ENCODE results near the gene CRY2. TPM values are rescaled to one million over a fixed set of nuclear protein-coding genes. Genes with fewer than 3 reads are reported as not detected.

The CRY2 gene
- total RNA-seq, 1 donor from 2014 or later = 56.8 TPM

GRCh38 chr11:45924927-45925326, 77.7 kb downstream of the CRY2 start:
- Mint-ChIP-seq H3K36me3 (ENCODE audit: low read depth) (peaks cover 45% of the 10 kb centered on the region), H3K27ac (peak overlapping the region; percentile 93), H3K4me3 (peak overlapping the region; percentile 84), H3K4me1 (peaks cover 81% of the 10 kb centered on the region), H3K9me3 (no peaks in the 10 kb centered on the region), H3K27me3 (no peaks in the 10 kb centered on the region)
- DNase-seq (peak; percentile 14), ATAC-seq (ENCODE audit: low read depth) (no peak)
- no peak for TF ChIP-seq CTCF (IDR thresholded peaks at IDR 0.05)
- ChIA-PET CTCF (interaction anchor here (2.3 to 2.8 kb wide), 2 partner anchors 10 to 40 kb away, joined by 12 to 17 read pairs; no protein-coding TSS in a partner anchor), POLR2A (interaction anchor here (6.1 kb wide), 1 partner anchor 13 kb away, joined by 79 read pairs; no protein-coding TSS in a partner anchor)
- intact Hi-C loops (cut with micrococcal nuclease) = no loop called here

- H3K4me3 Mint-ChIP-seq = no peak overlapping the region
- peaks cover 81% of the 10 kb centered on the region for H3K4me1 Mint-ChIP-seq
- ChIA-PET CTCF (interaction anchor here (2.8 kb wide), 1 partner anchor 10 kb away, joined by 12 read pairs; no protein-coding TSS in a partner anchor), POLR2A (interaction anchor here (0.9 to 6.1 kb wide), 3 partner anchors 8 to 20 kb away, joined by 3 to 79 read pairs (median 6); partner anchors contain the start of gene PEX16)
- H3K27ac Mint-ChIP-seq = peak overlapping the region; percentile 93
- DNase-seq = no peak
- intact Hi-C loops (cut with micrococcal nuclease) = no loop called here
- H3K27me3 Mint-ChIP-seq = no peaks in the 10 kb centered on the region
- peaks cover 50% of the 10 kb centered on the region for H3K36me3 Mint-ChIP-seq (ENCODE audit: low read depth)
- no peak for ATAC-seq (ENCODE audit: low read depth)
- no peak for TF ChIP-seq CTCF (IDR thresholded peaks at IDR 0.05)
- no peaks in the 10 kb centered on the region for H3K9me3 Mint-ChIP-seq
Observed at GRCh38 chr11:45925550-45925949, 78.3 kb downstream of the CRY2 start.

- peaks cover 81% of the 10 kb centered on the region for H3K4me1 Mint-ChIP-seq
- peaks cover 50% of the 10 kb centered on the region for H3K36me3 Mint-ChIP-seq (ENCODE audit: low read depth)
- intact Hi-C loops (cut with micrococcal nuclease) = no loop called here
- DNase-seq (no peak), ATAC-seq (ENCODE audit: low read depth) (no peak)
- ChIA-PET POLR2A (interaction anchor here (0.6 to 6.1 kb wide), 4 partner anchors 8 to 21 kb away, joined by 3 to 79 read pairs (median 4); partner anchors contain the start of gene PEX16), CTCF (no interaction called here)
- no peaks in the 10 kb centered on the region for H3K9me3 Mint-ChIP-seq
- no peak overlapping the region for H3K4me3 Mint-ChIP-seq
- peak overlapping the region; percentile 82 for H3K27ac Mint-ChIP-seq
- no peak for TF ChIP-seq CTCF (IDR thresholded peaks at IDR 0.05)
- H3K27me3 Mint-ChIP-seq = no peaks in the 10 kb centered on the region
Observed at GRCh38 chr11:45926001-45926401, 78.7 kb downstream of the CRY2 start.

- Mint-ChIP-seq H3K4me1 (peaks cover 81% of the 10 kb centered on the region), H3K27ac (peak overlapping the region; percentile 82), H3K36me3 (ENCODE audit: low read depth) (peaks cover 52% of the 10 kb centered on the region), H3K9me3 (no peaks in the 10 kb centered on the region), H3K27me3 (no peaks in the 10 kb centered on the region), H3K4me3 (no peak overlapping the region)
- ATAC-seq (ENCODE audit: low read depth) (no peak), DNase-seq (no peak)
- ChIA-PET POLR2A (interaction anchor here (0.6 to 14.9 kb wide), 5 partner anchors 9 to 82 kb away, joined by 3 to 263 read pairs (median 7); partner anchors contain the start of gene PEX16), CTCF (interaction anchor here (1.0 kb wide), 1 partner anchor 9 kb away, joined by 3 read pairs; the partner anchor contains the start of gene PEX16)
- intact Hi-C loops (cut with micrococcal nuclease) = no loop called here
- no peak for TF ChIP-seq CTCF (IDR thresholded peaks at IDR 0.05)
Observed at GRCh38 chr11:45926536-45927331, 79.5 kb downstream of the CRY2 start.

GRCh38 chr11:45927332-45927683, 80.0 kb downstream of the CRY2 start:
- ChIA-PET POLR2A (interaction anchor here (0.6 to 14.9 kb wide), 4 partner anchors 9 to 83 kb away, joined by 3 to 263 read pairs (median 43); partner anchors contain the start of gene PEX16), CTCF (interaction anchor here (1.0 kb wide), 1 partner anchor 10 kb away, joined by 3 read pairs; the partner anchor contains the start of gene PEX16)
- intact Hi-C loops (cut with micrococcal nuclease) = no loop called here
- H3K9me3 Mint-ChIP-seq = no peaks in the 10 kb centered on the region
- peaks cover 58% of the 10 kb centered on the region for H3K36me3 Mint-ChIP-seq (ENCODE audit: low read depth)
- DNase-seq (peak; percentile 14), ATAC-seq (ENCODE audit: low read depth) (no peak)
- no peak for TF ChIP-seq CTCF (IDR thresholded peaks at IDR 0.05)
- H3K4me1 Mint-ChIP-seq = peaks cover 85% of the 10 kb centered on the region
- H3K27me3 Mint-ChIP-seq = no peaks in the 10 kb centered on the region
- peak overlapping the region; percentile 82 for H3K27ac Mint-ChIP-seq
- H3K4me3 Mint-ChIP-seq = peak overlapping the region; percentile 1
